ENCODE results near the gene NPLOC4. TPM values are rescaled to one million over a fixed set of nuclear protein-coding genes. Genes with fewer than 3 reads are reported as not detected.

Gene NPLOC4
- total and polyA plus RNA-seq, 2 of the 13 experiments (the other 11 are each of a cell fraction or from before 2014, with no cell fraction given) = 57.0 to 97.0 TPM

DNA sequence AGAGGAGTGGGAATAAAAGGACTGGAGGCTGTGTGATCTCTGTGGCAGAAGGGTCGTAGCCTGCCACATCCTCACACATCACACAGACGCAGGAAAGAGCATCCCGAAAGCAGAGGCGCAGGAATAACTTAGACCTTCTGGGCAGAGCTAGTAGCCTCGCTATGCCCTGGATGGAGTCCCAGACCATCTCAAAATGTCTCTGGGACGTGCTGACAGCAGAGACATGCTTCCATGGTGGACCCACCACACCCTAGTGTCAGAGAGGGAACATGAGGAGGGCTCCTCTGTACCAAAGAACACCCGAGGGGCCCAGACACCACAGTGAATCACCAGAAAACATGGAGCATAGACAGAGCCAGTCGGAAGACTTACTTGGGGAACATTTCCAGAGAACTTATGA, 55.2 kb downstream of the NPLOC4 start:
- POLR2A ChIA-PET = no interaction called here
- Histone ChIP-seq H3K27me3 (ENCODE audit: control insufficient read depth in 1 of 2, insufficient read depth in 2 of 2, low read length in 2 of 2) (no peaks in the 10 kb centered on the region), H3K36me3 (replicated peaks in 1 of 2; ENCODE audit: control insufficient read depth in 1 of 2, insufficient read depth in 2 of 2, low read length in 2 of 2) (peaks cover 33 to 61% of the 10 kb centered on the region in 2 experiments), H3K4me3 (replicated peaks in 1 of 3; ENCODE audit: insufficient read depth in 1 of 3, low read depth in 2 of 3, low read length in 3 of 3) (no peak overlapping the region), H3K27ac (ENCODE audit: extremely low read length, insufficient read depth, low read length) (no peak overlapping the region), H2AFZ (ENCODE audit: low read length) (no peak overlapping the region), H3K4me2 (ENCODE audit: low read depth, low read length) (no peak overlapping the region), H3K9ac (ENCODE audit: insufficient read depth, low read depth, low read length) (no peak overlapping the region), H3K9me3 (ENCODE audit: low read length) (no peaks in the 10 kb centered on the region), H4K20me1 (ENCODE audit: insufficient read depth, low read length) (peaks cover 5% of the 10 kb centered on the region; the same call in 1 of the 2 replicates), H3K79me2 (ENCODE audit: insufficient read depth, low read length) (no peaks in the 10 kb centered on the region), H3K4me1 (ENCODE audit: insufficient read depth, low read length) (peaks cover 36% of the 10 kb centered on the region)
- WGBS (ENCODE audit: low lambda C conversion rate) = 100% methylated on average over 8 of the region's 8 CpGs
- no peak for DNase-seq (ENCODE audit: low spot score)
- no TSS peak for BruUV-seq (replicated peaks)
- TF ChIP-seq HNF1B (CRISPR knock-in tag; IDR thresholded peaks at IDR 0.05) = no peak
- TF ChIP-seq ZSCAN12 (CRISPR knock-in tag; IDR thresholded peaks at IDR 0.05) = no peak
- no peak for TF ChIP-seq CSRNP2 (CRISPR knock-in tag; conservative IDR thresholded peaks at IDR 0.05; ENCODE audit: low read depth)
- in situ Hi-C loops (cut with HindIII; ENCODE audit: extremely low pct_ligation_motif_present, low pct_unique_long_range_greater_than_20kb) (no loop called here), intact Hi-C loops (cut with micrococcal nuclease; ENCODE audit: unreplicated experiment) (no loop called here)
- ATAC-seq = no peak
- FAIRE-seq = no peak
- CTCF ChIA-PET (ENCODE audit: low intra/inter-chr PET ratio, low total read pairs) = no interaction called here

GRCh38 chr17:81580481-81580880, 56.4 kb downstream of the NPLOC4 start:
- H3K4me2 ChIP-seq (ENCODE audit: low read depth, low read length) = no peak overlapping the region
- no peak for DNase-seq (ENCODE audit: low spot score)

More at GRCh38 chr17:81580481-81580880, 56.4 kb downstream of the NPLOC4 start:
- ChIA-PET POLR2A (interaction anchor here (0.9 kb wide), 1 partner anchor 28 kb away, joined by 3 read pairs; no protein-coding TSS in a partner anchor), CTCF (ENCODE audit: low intra/inter-chr PET ratio, low total read pairs) (no interaction called here)
- FAIRE-seq = no peak
- in situ Hi-C loops (cut with HindIII; ENCODE audit: extremely low pct_ligation_motif_present, low pct_unique_long_range_greater_than_20kb) = no loop called here
- H3K9ac ChIP-seq (ENCODE audit: insufficient read depth, low read depth, low read length) = no peak overlapping the region
- peaks cover 6% of the 10 kb centered on the region for H3K79me2 ChIP-seq (ENCODE audit: insufficient read depth, low read length)
- H3K36me3 ChIP-seq (replicated peaks in 1 of 2; ENCODE audit: control insufficient read depth in 1 of 2, insufficient read depth in 2 of 2, low read length in 2 of 2) = peaks cover 22 to 54% of the 10 kb centered on the region in 2 experiments
- no peak overlapping the region for H3K4me3 ChIP-seq (replicated peaks in 1 of 3; ENCODE audit: insufficient read depth in 1 of 3, low read depth in 2 of 3, low read length in 3 of 3)
- H2AFZ ChIP-seq (ENCODE audit: low read length) = no peak overlapping the region
- H3K27me3 ChIP-seq (ENCODE audit: control insufficient read depth in 1 of 2, insufficient read depth in 2 of 2, low read length in 2 of 2) = no peaks in the 10 kb centered on the region
- no peak for ATAC-seq
- intact Hi-C loops (cut with micrococcal nuclease; ENCODE audit: unreplicated experiment) = no loop called here
- H3K27ac ChIP-seq (ENCODE audit: extremely low read length, insufficient read depth, low read length) = no peak overlapping the region
- 100% methylated on average over 6 of the region's 6 CpGs for WGBS (ENCODE audit: low lambda C conversion rate)
- H4K20me1 ChIP-seq (ENCODE audit: insufficient read depth, low read length) = peaks cover 5% of the 10 kb centered on the region; the same call in 1 of the 2 replicates
- no peak for TF ChIP-seq JUN (CRISPR knock-in tag; IDR thresholded peaks at IDR 0.05)
- TF ChIP-seq MAFK (conservative IDR thresholded peaks at IDR 0.05 in 1 of 2, IDR thresholded peaks at IDR 0.05 in 1 of 2; ENCODE audit: low read length in 2 of 2) = no peak
- 0 out of 2 replicates have a peak, but pooled peaks have one; percentile 18 for TF ChIP-seq MYC (CRISPR knock-in tag; IDR thresholded peaks at IDR 0.05; ENCODE audit: borderline replicate concordance)
- no peak for TF ChIP-seq ZIK1 (CRISPR knock-in tag; IDR thresholded peaks at IDR 0.05; ENCODE audit: borderline replicate concordance, low read depth)
- TF ChIP-seq ELF4 (CRISPR knock-in tag; IDR thresholded peaks at IDR 0.05; ENCODE audit: borderline replicate concordance) = no peak
- BruUV-seq (replicated peaks) = no TSS peak
- H3K9me3 ChIP-seq (ENCODE audit: low read length) = no peaks in the 10 kb centered on the region
- peaks cover 48% of the 10 kb centered on the region for H3K4me1 ChIP-seq (ENCODE audit: insufficient read depth, low read length)

Measured in HepG2 (cell line).